HG03097 (cell line): ENCODE measurements around the gene KRT81.
A peak's percentile ranks its signal among the peaks of the same experiment; 100 is the strongest.
"Not testable (repeated sequence)": the region's sequence is repeated elsewhere in the genome, so short reads cannot be mapped to it uniquely, and the experiment has no call there.

Experiments used
- ATAC-seq: cut with Tn5 transposase; IDR thresholded peaks from one replicate; pipeline ENCODE4 v1.9.1; 2021; ENCODE audit not compliant: unreplicated experiment, low FRiP score

KRT81 gene

GRCh38 chr12:52300796-52301691, 9.7 kb upstream of the KRT81 start:
- ATAC-seq, result no peak

GRCh38 chr12:52298677-52299190, 7.4 kb upstream of the KRT81 start:
- no peak for ATAC-seq

- ATAC-seq, result no peak
Observed at GRCh38 chr12:52296572-52297215, 5.4 kb upstream of the KRT81 start.

- ATAC-seq, result no peak
Observed at GRCh38 chr12:52295663-52296062, 4.3 kb upstream of the KRT81 start.

GRCh38 chr12:52294803-52295202, 3.5 kb upstream of the KRT81 start:
- ATAC-seq, result no peak

- no peak for ATAC-seq
Observed at GRCh38 chr12:52293926-52294325, 2.6 kb upstream of the KRT81 start.

GRCh38 chr12:52290483-52291134, 725 bp downstream of the KRT81 start:
- not testable (repeated sequence) for ATAC-seq

DNA sequence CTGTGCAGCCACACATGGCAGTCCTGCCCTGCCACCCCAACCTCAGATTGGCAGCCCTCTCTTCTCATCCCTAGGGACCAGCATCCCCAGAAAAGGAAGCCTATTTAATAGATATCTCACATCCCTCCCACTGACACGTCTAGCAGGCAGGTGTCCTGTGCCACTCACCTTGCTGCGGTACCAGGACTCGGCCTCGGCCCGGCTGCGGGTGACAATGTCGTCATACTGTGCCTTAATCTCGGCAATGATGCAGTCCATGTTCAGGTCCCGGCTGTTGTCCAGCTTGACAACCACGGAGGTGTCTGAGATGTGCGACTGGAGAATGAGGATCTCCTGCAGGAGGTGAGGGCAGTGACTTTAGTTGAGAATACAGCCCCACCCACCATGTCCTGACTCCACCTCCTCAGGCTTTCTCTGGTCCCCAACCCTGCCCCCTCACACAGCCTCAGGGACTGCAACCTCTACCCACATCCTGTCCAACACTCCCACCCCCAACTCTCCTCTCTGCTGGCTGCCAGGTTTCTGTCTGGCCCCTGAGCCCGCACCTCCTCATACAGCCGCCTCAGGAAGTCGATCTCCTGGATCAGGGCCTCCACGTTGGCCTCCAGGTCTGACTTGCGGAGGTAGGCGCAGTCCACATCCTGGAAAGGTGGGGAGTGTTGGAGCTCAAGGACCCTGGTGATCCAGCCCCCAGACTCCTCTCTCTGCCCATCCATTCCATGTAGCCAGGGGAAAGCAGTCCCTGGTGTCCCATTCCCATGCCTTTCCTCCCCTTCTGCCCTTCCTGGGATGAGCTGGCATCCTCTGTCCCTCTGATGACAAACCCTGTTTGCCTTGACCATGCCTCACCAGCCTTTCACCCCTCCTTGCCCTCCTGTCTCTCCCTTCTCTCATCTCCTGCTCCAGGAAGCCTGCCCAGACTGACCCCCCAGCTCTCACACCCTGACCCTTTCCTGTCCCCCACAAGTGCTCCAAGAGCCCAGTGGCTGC, 3.2 kb downstream of the KRT81 start:
- ATAC-seq, result peak; percentile 74

- ATAC-seq, result not testable (repeated sequence)
Observed at GRCh38 chr12:52286857-52287785, 4.2 kb downstream of the KRT81 start.

GRCh38 chr12:52285851-52286530, 5.3 kb downstream of the KRT81 start:
- ATAC-seq, result no peak

DNA sequence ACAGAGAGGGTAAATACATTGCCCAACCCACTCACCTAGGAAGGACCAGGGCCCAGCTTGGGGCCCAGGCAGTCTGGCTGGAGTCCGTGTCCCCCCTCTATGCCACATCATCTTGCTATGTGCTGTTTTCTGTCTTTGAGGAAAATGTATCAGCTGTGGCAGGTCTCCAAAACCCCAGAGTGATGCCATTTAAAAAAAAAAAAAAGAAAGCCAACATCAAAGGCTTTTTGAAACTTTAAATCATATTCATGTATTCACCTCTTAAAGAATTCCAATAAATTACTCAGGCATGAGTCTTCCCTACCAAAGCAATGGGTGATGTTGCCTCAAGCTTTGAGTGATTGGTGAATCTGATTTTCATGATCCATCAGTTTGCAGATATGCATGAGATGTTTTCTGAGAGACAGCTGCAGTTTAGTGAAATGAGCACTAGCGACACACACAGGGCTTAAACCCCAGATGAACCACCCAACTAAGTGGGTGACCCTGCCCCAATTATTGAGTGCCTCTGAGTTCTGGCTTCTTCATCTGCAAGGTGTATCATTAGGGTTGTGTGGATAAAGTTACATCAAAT, 6.1 kb downstream of the KRT81 start:
- no peak for ATAC-seq

DNA sequence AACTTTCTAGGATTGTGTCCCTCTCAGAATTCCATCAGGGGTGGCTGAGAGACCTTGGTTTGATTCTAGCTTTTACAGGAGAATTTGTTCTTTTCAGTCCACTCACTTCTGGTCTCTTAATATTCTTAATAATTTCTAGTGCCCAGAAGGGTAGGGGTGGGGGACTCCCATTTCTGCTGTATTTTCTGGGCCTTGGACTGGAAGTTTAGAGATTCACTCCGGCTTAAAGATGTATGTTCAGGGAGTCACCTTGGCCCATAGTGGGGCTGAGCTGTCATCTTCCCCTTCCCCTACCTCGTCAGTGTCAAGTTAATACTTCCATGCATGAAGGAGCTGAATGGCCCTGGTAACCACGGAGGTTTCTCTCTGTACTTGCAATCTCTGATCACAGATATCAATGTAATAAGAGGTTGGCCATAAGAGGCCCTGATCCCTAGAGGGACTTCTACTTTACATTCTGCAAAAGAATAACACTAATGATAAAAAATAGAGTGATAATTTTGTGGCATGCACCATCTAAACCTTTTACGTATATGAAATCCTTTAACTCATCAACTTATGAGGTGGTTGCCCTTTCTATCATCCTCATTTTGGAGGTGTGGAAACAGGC, 6.7 kb downstream of the KRT81 start:
- no peak for ATAC-seq

DNA sequence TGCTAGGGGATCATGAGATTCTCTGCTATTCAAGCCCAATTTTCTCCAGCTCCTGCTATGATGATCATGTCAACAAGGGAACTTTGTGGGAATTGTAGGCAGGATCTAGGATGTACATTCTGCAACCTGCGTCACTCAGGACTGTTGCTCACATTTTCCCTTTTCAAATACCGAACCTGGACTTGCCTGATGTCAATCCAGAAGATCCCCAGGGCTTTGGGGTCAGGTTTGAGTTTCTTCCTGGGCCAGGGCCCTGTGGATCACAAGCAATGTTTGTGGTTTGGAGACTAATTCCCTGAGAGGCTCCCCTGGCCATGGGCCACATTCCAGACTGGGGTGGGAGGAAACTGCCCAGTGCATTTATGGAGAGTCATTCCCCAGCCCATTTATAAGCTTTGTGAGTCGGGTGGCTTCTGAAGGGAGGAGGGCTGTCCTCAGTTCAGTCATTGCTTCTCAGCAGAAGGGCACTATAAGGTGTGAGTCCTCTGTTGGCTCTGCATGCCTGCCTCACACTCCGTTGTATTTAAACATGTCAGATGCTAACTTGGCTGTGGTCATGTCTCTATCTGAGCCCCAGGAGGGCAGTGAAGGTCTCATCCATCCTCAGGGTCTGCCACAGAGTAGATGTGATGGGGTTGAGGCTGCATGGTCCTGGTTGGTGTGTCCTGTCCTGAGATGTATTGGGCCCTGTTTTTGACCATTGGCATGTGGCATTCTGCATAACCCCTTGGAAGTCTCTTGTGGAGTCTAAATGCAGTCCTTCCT, 10.4 kb downstream of the KRT81 start:
- no peak for ATAC-seq

DNA sequence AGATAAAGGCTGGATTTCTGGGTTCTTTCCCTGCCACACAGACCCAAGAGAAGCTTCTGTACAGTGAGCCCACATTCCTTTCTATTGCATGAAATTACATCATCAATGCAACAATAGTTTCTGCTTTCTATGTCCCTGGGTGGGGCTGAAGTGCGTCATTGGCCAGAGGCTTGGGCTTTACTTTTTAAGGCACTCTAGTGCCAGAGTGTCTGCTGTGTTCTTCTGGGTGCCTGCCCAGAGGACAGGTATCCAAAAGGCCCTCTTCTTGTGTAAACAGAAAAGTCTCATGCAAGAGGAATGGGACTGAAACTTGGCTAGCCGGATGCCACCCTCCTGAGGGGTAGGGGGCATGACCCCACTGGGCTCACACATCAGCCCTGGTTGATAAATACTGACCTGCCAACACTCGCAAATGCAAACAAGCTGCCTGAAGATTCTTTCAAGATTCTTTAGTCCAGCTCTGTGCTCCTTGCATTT, 11.0 kb downstream of the KRT81 start:
- no peak for ATAC-seq

GRCh38 chr12:52279422-52280318, 11.7 kb downstream of the KRT81 start:
- no peak for ATAC-seq
